Adrenal gland (tissue), 12 donors: ENCODE measurements around the gene PKNOX2. TPM values are rescaled to one million over a fixed set of nuclear protein-coding genes. Genes with fewer than 3 reads are reported as not detected.
A peak's percentile ranks its signal among the peaks of the same experiment; 100 is the strongest.

Source experiments
- DNase-seq, 7 donors: peaks; one replicate each; pipeline ENCODE4 v3.0.0-alpha.2; 2019 to 2020
- H3K27ac ChIP-seq, 5 donors: fragments of 200-600 bp; sonication (generic) in 4 of 5; 1 replicate in 3 of 5; 2 replicates in 2 of 5; pipeline versions ENCODE4 v1.5.1 to v1.8.0; 2016 to 2020; ENCODE audit warnings: mild to moderate bottlenecking in 1 of 5
- H3K27me3 ChIP-seq: fragments of 200-600 bp; 2 replicates; pipeline ENCODE4 v1.8.0; 2021
- H3K36me3 ChIP-seq, 2 donors: fragments of 200-600 bp; replicated peaks in 1 of 2; 1 replicate in 1 of 2; 2 replicates in 1 of 2; pipeline versions ENCODE4 v1.5.1 to v1.8.0; 2018 to 2022
- H3K4me1 ChIP-seq, 2 donors: fragments of 200-600 bp; replicated peaks in 1 of 2; 1 replicate in 1 of 2; 2 replicates in 1 of 2; pipeline versions ENCODE4 v1.5.1 to v1.8.0; 2018 to 2021
- H3K4me3 ChIP-seq, 4 donors: fragments of 200-600 bp; sonication (generic) in 3 of 4; one replicate each; pipeline ENCODE4 v1.5.1; 2016 to 2018
- H3K9me3 ChIP-seq, 3 donors: fragments of 200-600 bp; sonication (generic) in 1 of 3; replicated peaks in 1 of 3; 1 replicate in 2 of 3; 2 replicates in 1 of 3; pipeline versions ENCODE4 v1.5.1 to v1.8.0; 2016 to 2021
- CTCF ChIP-seq, 6 experiments: fragments of 450-650 bp in 4 of 6; fragments of 200-600 bp in 2 of 6; sonication (generic) in 1 of 6; IDR thresholded peaks; 1 replicate in 5 of 6; 2 replicates in 1 of 6; pipeline versions ENCODE4 v1.5.1 to v1.8.0; 2016 to 2021; ENCODE audit warnings: antibody characterized with exemption in 6 of 6, mild to moderate bottlenecking in 2 of 6, moderate library complexity in 1 of 6
- POLR2A ChIP-seq, 2 donors: fragments of 450-650 bp; IDR thresholded peaks; one replicate each; pipeline ENCODE4 v1.6.1; 2017; ENCODE audit warnings: antibody characterized with exemption in 2 of 2, mild to moderate bottlenecking in 2 of 2, moderate library complexity in 1 of 2
- WGBS, 4 donors: extraction: QIAGEN DNeasy Blood & Tissue Kit in 2 of 4; methylation state at CpG; one replicate each; pipeline versions ENCODE4 v1.1.5 to v1.1.7; 2013 to 2017; 5-methylcytosine and 5-hydroxymethylcytosine counted together
- intact Hi-C, 2 donors: fragments of 100-400 bp; cut with DNase I; formaldehyde crosslinking; loops; one replicate each; pipeline versions ENCODE4 v1.14.1 to v1.15.0; 2022 to 2023
- polyA plus RNA-seq, 3 donors: library from polyadenylated mRNA; stranded (reverse); fragments of 200-250 nt in 2 of 3; fragments of 350-450 nt in 1 of 3; fragmentation: Illumina TruSeq in 1 of 3; extraction: RNeasy Lipid Tissue Mini Kit (QIAGEN cat#74804) in 1 of 3; gene quantifications; one replicate each; pipeline ENCODE4 v1.2.3, GENCODE V29; 2013 to 2014
- total RNA-seq, 9 donors: library from RNA; depleted of rRNA in 4 of 9; stranded (reverse); fragments of >200 nt in 4 of 9; fragments of 120-200 nt in 1 of 9; fragmentation: NEBNext Ultra II Directional in 1 of 9; extraction: Animal tissue kit (Norgen Biotek cat#: 25700) in 1 of 9; gene quantifications; one replicate each; pipeline versions ENCODE4 v1.1.0 to v1.2.4, GENCODE V29; 2013 to 2023
- donor health status: healthy with polysubstance abuse.
- donor health status: Bipolar disorder and iron deficiency.
- donor health status: DM: yes; HTN: yes; CAD: no.
- donor health status: DM: no; HTN: no; CAD: no.
- donor health status: DM: no; HTN: no; CAD: no.
- donor health status: DM: yes; HTN: yes; CAD: no.

Gene PKNOX2
- total and polyA plus RNA-seq, 12 donors, result 1.2 to 34.7 (median 3.1) TPM

DNA sequence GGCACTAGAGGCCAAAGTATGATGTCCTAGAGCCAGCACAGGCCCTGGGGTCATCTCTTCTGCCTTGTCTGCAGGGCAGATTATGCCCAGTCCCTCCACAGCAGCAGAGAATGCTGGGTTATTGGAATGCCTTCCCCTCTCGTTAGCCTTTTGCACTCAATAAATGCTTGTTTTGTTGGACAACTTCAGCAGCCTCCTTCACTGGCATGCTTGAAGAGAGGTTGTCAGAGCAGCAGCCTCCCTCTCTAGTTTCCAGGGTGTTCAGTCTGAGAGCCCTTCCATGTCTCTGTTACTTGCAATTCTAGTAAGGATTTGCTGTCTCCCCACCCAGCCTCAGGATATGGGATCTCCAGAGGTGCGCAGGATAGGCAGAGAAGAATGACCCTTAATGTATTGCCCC, 82.9 kb downstream of the PKNOX2 start:
- no peaks in the 10 kb centered on the region for H3K4me1 ChIP-seq
- no peak overlapping the region for H3K4me3 ChIP-seq
- H3K27me3 ChIP-seq, result no peaks in the 10 kb centered on the region
- WGBS, 4 donors, result 76 to 91% (median 83%) methylated on average over 1 to 2 of the region's 2 CpGs
- no peaks in the 10 kb centered on the region for H3K9me3 ChIP-seq
- no peak for DNase-seq
- no peak overlapping the region for H3K27ac ChIP-seq
- no peak for TF ChIP-seq CTCF (IDR thresholded peaks at IDR 0.05)
- TF ChIP-seq POLR2A (IDR thresholded peaks at IDR 0.05), result no peak
- no peaks in the 10 kb centered on the region for H3K36me3 ChIP-seq
- intact Hi-C loops, result no loop called here

- no peak overlapping the region for H3K4me3 ChIP-seq
- no peak overlapping the region for H3K27ac ChIP-seq
- intact Hi-C loops, result no loop called here
- TF ChIP-seq POLR2A (IDR thresholded peaks at IDR 0.05) (no peak), CTCF (IDR thresholded peaks at IDR 0.05) (no peak)
- 67 to 77% (median 73%) methylated on average over 12 to 17 of the region's 17 CpGs for WGBS, 4 donors
- DNase-seq, result peak in 2 of 7 donors; percentile 5 to 23
- H3K4me1 ChIP-seq, result no peaks in the 10 kb centered on the region
- no peaks in the 10 kb centered on the region for H3K36me3 ChIP-seq
- H3K27me3 ChIP-seq, result no peaks in the 10 kb centered on the region
- no peaks in the 10 kb centered on the region for H3K9me3 ChIP-seq
Measured at GRCh38 chr11:125250318-125251213, 86.0 kb downstream of the PKNOX2 start.

- Histone ChIP-seq H3K4me3 (no peak overlapping the region), H3K4me1 (no peaks in the 10 kb centered on the region), H3K27ac (no peak overlapping the region), H3K9me3 (no peaks in the 10 kb centered on the region), H3K36me3 (no peaks in the 10 kb centered on the region), H3K27me3 (no peaks in the 10 kb centered on the region)
- no peak for DNase-seq
- WGBS, 4 donors, result 88 to 94% (median 91%) methylated on average over 5 of the region's 5 CpGs
- TF ChIP-seq CTCF (IDR thresholded peaks at IDR 0.05), result no peak
- TF ChIP-seq POLR2A (IDR thresholded peaks at IDR 0.05), result no peak
- intact Hi-C loops, result no loop called here
Measured at GRCh38 chr11:125251214-125251545, 86.6 kb downstream of the PKNOX2 start.

DNA sequence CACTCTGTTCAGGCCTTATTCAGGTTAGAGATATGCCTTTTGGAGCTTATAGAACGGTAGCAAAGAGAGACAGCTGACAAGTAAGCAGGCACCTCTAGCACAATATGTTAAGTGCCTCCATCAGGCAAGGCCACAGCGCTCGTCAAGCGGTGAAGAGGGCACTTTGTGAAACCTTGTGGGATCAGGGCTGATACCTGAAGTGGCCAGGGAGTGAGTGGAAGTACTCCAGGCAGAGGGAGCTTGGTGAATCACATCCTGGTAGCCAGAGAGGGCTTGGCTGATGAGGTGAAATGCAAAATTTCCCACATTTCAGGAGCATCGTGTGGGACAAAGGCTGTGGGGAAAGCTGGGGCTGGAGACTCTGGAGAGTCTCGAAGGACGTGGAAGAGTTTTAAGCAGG, 87.4 kb downstream of the PKNOX2 start:
- no peaks in the 10 kb centered on the region for H3K36me3 ChIP-seq
- peaks cover 0 to 5% of the 10 kb centered on the region in 2 donors for H3K4me1 ChIP-seq
- H3K9me3 ChIP-seq, result no peaks in the 10 kb centered on the region
- no peak for DNase-seq
- H3K27ac ChIP-seq, result no peak overlapping the region
- intact Hi-C loops, result no loop called here
- no peaks in the 10 kb centered on the region for H3K27me3 ChIP-seq
- no peak for TF ChIP-seq POLR2A (IDR thresholded peaks at IDR 0.05)
- TF ChIP-seq CTCF (IDR thresholded peaks at IDR 0.05), result no peak
- no peak overlapping the region for H3K4me3 ChIP-seq
- 89 to 96% (median 91%) methylated on average over 7 of the region's 7 CpGs for WGBS, 4 donors
